DND-41 (cell line): Measurements from ENCODE around the gene ITPRIPL2.

Experiments used
- CTCF ChIP-seq: IDR thresholded peaks from 2 replicates; pipeline ENCODE4 v1.5.1; 2012; ENCODE audit warnings: borderline replicate concordance, low read length, moderate library complexity, mild to moderate bottlenecking; ENCODE audit not compliant: poor library complexity, severe bottlenecking; ENCODE audit errors: extremely low read depth
- EZH2 ChIP-seq: IDR thresholded peaks from 3 replicates; pipeline ENCODE4 v1.6.1; 2012; ENCODE audit warnings: borderline replicate concordance, low read depth, mild to moderate bottlenecking, moderate library complexity, low read length, inconsistent platforms; ENCODE audit not compliant: severe bottlenecking

- TF ChIP-seq CTCF (no peak), EZH2 (no peak)
Observed at GRCh38 chr16:19089410-19089955, 24.3 kb upstream of the ITPRIPL2 start.
